Naive B cell (primary cell): ENCODE data around the gene CAMKK1. TPM values are rescaled to one million over a fixed set of nuclear protein-coding genes. Genes with fewer than 3 reads are reported as not detected.

Source experiments
- ATAC-seq, 2 donors: fragments of 150-1000 bp; cut with Tn5 transposase; 2 replicates each; pipeline ENCODE4 v1.10.0; 2021; ENCODE audit warnings: low read depth in 2 of 2, mild to moderate bottlenecking in 2 of 2, moderate library complexity in 2 of 2
- DNase-seq: peaks from one replicate; pipeline ENCODE4 v3.0.0; 2022
- H3K27ac Mint-ChIP-seq, 6 donors: one replicate each; pipeline ENCODE4 v1.8.0; 2020 to 2022; ENCODE audit warnings: mild to moderate bottlenecking in 6 of 6, mixed read lengths in 6 of 6, moderate library complexity in 5 of 6, inconsistent platforms in 2 of 6
- H3K27me3 Mint-ChIP-seq, 3 donors: one replicate each; pipeline ENCODE4 v1.8.0; 2021 to 2022; ENCODE audit warnings: mixed read lengths in 3 of 3, mild to moderate bottlenecking in 1 of 3
- H3K36me3 Mint-ChIP-seq, 2 donors: one replicate each; pipeline ENCODE4 v1.8.0; 2020 to 2022; ENCODE audit warnings: mixed read lengths in 2 of 2, inconsistent platforms in 1 of 2, mild to moderate bottlenecking in 1 of 2
- H3K4me1 Mint-ChIP-seq, 3 donors: one replicate each; pipeline ENCODE4 v1.8.0; 2020 to 2022; ENCODE audit warnings: mixed read lengths in 3 of 3, inconsistent platforms in 1 of 3, mild to moderate bottlenecking in 1 of 3, moderate library complexity in 1 of 3
- H3K4me3 Mint-ChIP-seq, 8 donors: one replicate each; pipeline ENCODE4 v1.8.0; 2020 to 2022; ENCODE audit warnings: mild to moderate bottlenecking in 8 of 8, mixed read lengths in 8 of 8, moderate library complexity in 8 of 8, inconsistent platforms in 2 of 8
- H3K9me3 Mint-ChIP-seq, 7 donors: one replicate each; pipeline ENCODE4 v1.8.0; 2020 to 2022; ENCODE audit warnings: mixed read lengths in 7 of 7, mild to moderate bottlenecking in 5 of 7, inconsistent platforms in 2 of 7, moderate library complexity in 1 of 7
- polyA plus RNA-seq, 6 donors: library from polyadenylated mRNA; unstranded; fragments of 300-500 nt; fragmentation: Illumina TruSeq; gene quantifications; one replicate each; pipeline ENCODE4 v1.2.3, GENCODE V29; 2021; ENCODE audit warnings: low read depth in 6 of 6

CAMKK1 gene
- polyA plus RNA-seq, 6 donors from 2014 or later, result 0.69 to 1.4 (median 1.1) TPM

- Mint-ChIP-seq H3K36me3 (peaks cover 0 to 5% of the 10 kb centered on the region in 2 donors), H3K4me3 (peak overlapping the region in 1 of 8 donors; percentile 32), H3K9me3 (no peaks in the 10 kb centered on the region), H3K27ac (peak overlapping the region in 3 of 6 donors; percentile 16 to 90 (median 76)), H3K4me1 (peaks cover 7 to 28% (median 24%) of the 10 kb centered on the region in 3 donors), H3K27me3 (no peaks in the 10 kb centered on the region)
- DNase-seq (no peak), ATAC-seq (no peak)
Observed at GRCh38 chr17:3903051-3903825, 10.4 kb upstream of the CAMKK1 start.

- no peaks in the 10 kb centered on the region for H3K9me3 Mint-ChIP-seq
- H3K36me3 Mint-ChIP-seq, result peaks cover 0 to 8% of the 10 kb centered on the region in 2 donors
- peaks cover 3 to 20% (median 12%) of the 10 kb centered on the region in 3 donors for H3K4me1 Mint-ChIP-seq
- H3K27me3 Mint-ChIP-seq, result no peaks in the 10 kb centered on the region
- peak overlapping the region in 3 of 6 donors; percentile 5 to 65 (median 26) for H3K27ac Mint-ChIP-seq
- H3K4me3 Mint-ChIP-seq, result no peak overlapping the region
- DNase-seq, result no peak
- ATAC-seq, result no peak
Observed at GRCh38 chr17:3900646-3901045, 7.8 kb upstream of the CAMKK1 start.

- H3K9me3 Mint-ChIP-seq, result no peaks in the 10 kb centered on the region
Observed at GRCh38 chr17:3897731-3898130, 4.9 kb upstream of the CAMKK1 start.

GRCh38 chr17:3896968-3897235 lies 4.0 kb upstream of the CAMKK1 start:
- H3K4me3 Mint-ChIP-seq, result no peak overlapping the region
- ATAC-seq, result no peak
- H3K27ac Mint-ChIP-seq, result peak overlapping the region in 1 of 6 donors; percentile 32
- no peaks in the 10 kb centered on the region for H3K9me3 Mint-ChIP-seq
- H3K4me1 Mint-ChIP-seq, result peaks cover 20 to 23% (median 22%) of the 10 kb centered on the region in 3 donors
- DNase-seq, result no peak
- no peaks in the 10 kb centered on the region for H3K27me3 Mint-ChIP-seq
- H3K36me3 Mint-ChIP-seq, result peaks cover 0 to 8% of the 10 kb centered on the region in 2 donors

More at GRCh38 chr17:3897731-3898130, 4.9 kb upstream of the CAMKK1 start:
- Mint-ChIP-seq H3K4me1 (peaks cover 17 to 20% (median 18%) of the 10 kb centered on the region in 3 donors), H3K27ac (peak overlapping the region in 1 of 6 donors; percentile 61), H3K36me3 (peaks cover 0 to 8% of the 10 kb centered on the region in 2 donors), H3K4me3 (no peak overlapping the region), H3K27me3 (no peaks in the 10 kb centered on the region)
- DNase-seq (no peak), ATAC-seq (no peak)

DNA sequence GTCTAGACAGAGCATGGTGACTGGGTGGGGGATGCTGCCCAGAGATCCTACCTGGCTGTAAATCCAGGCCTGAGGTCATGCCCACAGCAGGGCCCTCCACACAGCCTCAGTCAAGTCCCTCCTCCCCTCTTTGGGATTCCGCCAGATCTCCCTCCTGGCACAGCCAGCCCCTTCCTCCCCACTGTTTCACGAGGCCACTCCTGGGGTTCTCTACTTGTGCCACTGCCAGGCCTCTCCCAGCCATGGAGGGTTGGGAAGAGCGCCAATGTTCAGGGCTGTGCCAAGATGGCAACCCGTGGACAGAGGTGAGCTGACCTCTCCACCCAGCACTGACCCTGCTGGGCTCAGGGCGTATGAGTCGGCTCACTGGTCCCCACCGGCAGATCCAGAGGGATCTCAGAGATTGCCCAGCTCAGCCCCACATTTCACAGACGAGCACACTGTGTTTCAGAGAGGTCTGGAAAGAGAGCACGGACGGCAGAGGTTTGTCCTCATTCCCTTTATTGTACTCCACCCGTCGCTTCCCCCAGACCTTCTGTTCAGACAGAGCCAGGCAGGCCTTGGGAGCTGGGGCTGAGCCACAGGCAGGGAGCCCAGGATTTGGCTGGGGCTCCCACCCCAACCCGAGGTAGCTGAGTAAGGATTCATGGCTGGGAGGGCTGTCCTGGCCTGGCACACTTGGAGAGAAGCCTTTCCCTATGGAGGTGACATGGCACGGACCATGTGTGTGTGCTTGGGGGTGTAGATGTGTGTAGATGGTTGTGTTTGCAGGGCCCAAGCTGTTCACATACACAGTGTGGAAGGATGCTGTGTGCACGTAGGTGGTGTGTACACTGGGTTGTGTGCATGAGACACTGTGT lies 3.5 kb upstream of the CAMKK1 start:
- no peak for ATAC-seq
- Mint-ChIP-seq H3K4me1 (peaks cover 25 to 29% (median 28%) of the 10 kb centered on the region in 3 donors), H3K4me3 (peak overlapping the region in 1 of 8 donors; percentile 52), H3K9me3 (no peaks in the 10 kb centered on the region), H3K27me3 (no peaks in the 10 kb centered on the region), H3K27ac (peak overlapping the region in 2 of 6 donors; percentile 32 to 80), H3K36me3 (peaks cover 0 to 8% of the 10 kb centered on the region in 2 donors)
- DNase-seq, result no peak

- Mint-ChIP-seq H3K27ac (peak overlapping the region in 5 of 6 donors; percentile 14 to 81 (median 65)), H3K27me3 (no peaks in the 10 kb centered on the region), H3K9me3 (no peaks in the 10 kb centered on the region), H3K4me1 (peaks cover 34 to 38% (median 37%) of the 10 kb centered on the region in 3 donors), H3K36me3 (peaks cover 0 to 8% of the 10 kb centered on the region in 2 donors), H3K4me3 (peak overlapping the region in 3 of 8 donors; percentile 0 to 71 (median 60))
- DNase-seq, result no peak
- no peak for ATAC-seq
Observed at GRCh38 chr17:3895354-3895753, 2.5 kb upstream of the CAMKK1 start.

DNA sequence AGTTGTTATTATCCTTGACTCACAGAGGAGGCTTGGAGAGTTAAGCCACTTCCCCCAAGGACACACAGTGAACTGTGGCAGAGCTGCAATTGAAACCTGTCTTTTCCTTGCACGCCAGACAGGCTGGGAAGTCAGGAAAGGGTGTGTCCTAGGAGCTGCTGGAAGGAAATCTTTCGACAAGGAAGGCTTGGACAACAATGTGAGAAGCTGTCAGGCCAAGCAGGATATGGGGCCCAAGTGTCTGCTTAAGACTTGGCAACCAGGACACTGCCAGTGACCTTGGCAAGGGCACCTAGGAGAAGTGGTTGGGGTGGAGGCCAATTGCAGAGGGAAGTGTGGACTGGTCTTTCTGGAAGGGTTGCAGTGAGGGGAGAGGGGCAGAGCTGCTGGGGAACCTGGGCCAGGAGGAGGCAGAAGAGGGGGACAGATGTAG lies 2.1 kb upstream of the CAMKK1 start:
- H3K4me1 Mint-ChIP-seq, result peaks cover 38 to 41% (median 41%) of the 10 kb centered on the region in 3 donors
- H3K4me3 Mint-ChIP-seq, result peak overlapping the region in 5 of 8 donors; percentile 0 to 71 (median 59)
- H3K36me3 Mint-ChIP-seq, result peaks cover 0 to 8% of the 10 kb centered on the region in 2 donors
- ATAC-seq (no peak), DNase-seq (no peak)
- H3K27me3 Mint-ChIP-seq, result no peaks in the 10 kb centered on the region
- H3K27ac Mint-ChIP-seq, result peak overlapping the region in 5 of 6 donors; percentile 14 to 81 (median 65)
- no peaks in the 10 kb centered on the region for H3K9me3 Mint-ChIP-seq

DNA sequence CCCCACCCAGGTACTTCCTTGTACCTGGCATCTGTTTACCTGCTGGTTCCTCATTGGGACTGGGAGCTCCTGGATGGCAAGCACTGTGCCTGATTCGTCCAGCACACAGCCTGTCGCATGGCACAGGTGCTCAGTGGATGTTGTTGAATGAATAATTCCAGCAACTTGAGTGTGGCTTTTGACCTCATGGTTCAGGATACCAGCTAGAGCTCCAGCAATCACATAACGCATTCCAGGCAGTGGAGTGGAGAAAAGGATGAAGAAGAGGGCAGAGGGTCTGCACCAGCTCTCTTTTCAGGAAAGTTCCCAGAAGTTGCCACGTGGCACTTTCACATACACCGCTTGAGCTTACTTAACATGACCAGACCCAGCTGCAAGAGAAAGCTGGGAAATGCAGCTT lies 1.3 kb upstream of the CAMKK1 start:
- Mint-ChIP-seq H3K9me3 (no peaks in the 10 kb centered on the region), H3K4me3 (peak overlapping the region; percentile 83 to 90 (median 86)), H3K27me3 (no peaks in the 10 kb centered on the region), H3K4me1 (peaks cover 38 to 41% (median 41%) of the 10 kb centered on the region in 3 donors), H3K36me3 (peaks cover 0 to 8% of the 10 kb centered on the region in 2 donors), H3K27ac (peak overlapping the region in 2 of 6 donors; percentile 92 to 94)
- ATAC-seq, result no peak
- DNase-seq, result no peak

GRCh38 chr17:3893720-3894116 lies 865 bp upstream of the CAMKK1 start:
- DNase-seq, result no peak
- Mint-ChIP-seq H3K36me3 (peaks cover 0 to 8% of the 10 kb centered on the region in 2 donors), H3K4me1 (peaks cover 38 to 41% (median 41%) of the 10 kb centered on the region in 3 donors), H3K9me3 (no peaks in the 10 kb centered on the region), H3K27me3 (no peaks in the 10 kb centered on the region), H3K27ac (peak overlapping the region; percentile 86 to 94 (median 92)), H3K4me3 (peak overlapping the region; percentile 83 to 90 (median 86))
- ATAC-seq, result no peak

- Mint-ChIP-seq H3K27ac (peak overlapping the region; percentile 45 to 97 (median 94)), H3K27me3 (no peaks in the 10 kb centered on the region), H3K4me1 (peaks cover 45 to 47% (median 47%) of the 10 kb centered on the region in 3 donors), H3K9me3 (no peaks in the 10 kb centered on the region), H3K36me3 (no peaks in the 10 kb centered on the region), H3K4me3 (peak overlapping the region; percentile 64 to 93 (median 85))
- ATAC-seq (peak; percentile 65 to 67), DNase-seq (peak; percentile 88)
Observed at GRCh38 chr17:3892095-3892998, 506 bp downstream of the CAMKK1 start.

DNA sequence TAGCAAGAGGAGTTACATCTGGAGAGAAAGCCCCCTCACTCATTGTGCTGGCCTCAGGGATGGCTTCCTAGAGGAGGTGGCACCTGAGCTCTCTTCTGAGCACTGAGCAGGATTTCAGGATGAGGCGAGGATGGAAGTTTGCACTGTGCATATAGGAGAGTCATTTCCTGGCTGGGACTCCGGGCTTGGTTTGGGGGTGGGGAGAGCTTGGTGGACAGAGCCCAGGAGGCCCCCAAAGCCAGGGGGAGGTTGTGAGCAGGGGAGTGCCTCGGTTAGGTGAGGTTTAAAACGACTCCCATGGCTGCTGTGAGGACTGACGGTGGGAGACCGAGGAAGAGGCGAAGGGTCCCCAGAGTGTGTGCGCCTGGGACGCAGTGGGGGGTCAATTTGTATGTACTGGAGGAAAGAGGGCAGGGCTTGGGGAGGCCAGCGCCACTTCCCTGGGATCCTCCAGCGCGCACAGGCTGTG lies 1.2 kb downstream of the CAMKK1 start:
- DNase-seq, result no peak
- no peak for ATAC-seq
- H3K4me3 Mint-ChIP-seq, result peak overlapping the region; percentile 64 to 93 (median 84)
- no peaks in the 10 kb centered on the region for H3K27me3 Mint-ChIP-seq
- no peaks in the 10 kb centered on the region for H3K36me3 Mint-ChIP-seq
- H3K27ac Mint-ChIP-seq, result peak overlapping the region; percentile 45 to 97 (median 94)
- H3K4me1 Mint-ChIP-seq, result peaks cover 52 to 54% (median 53%) of the 10 kb centered on the region in 3 donors
- no peaks in the 10 kb centered on the region for H3K9me3 Mint-ChIP-seq

- peak overlapping the region in 5 of 6 donors; percentile 45 to 97 (median 78) for H3K27ac Mint-ChIP-seq
- peaks cover 58 to 60% (median 60%) of the 10 kb centered on the region in 3 donors for H3K4me1 Mint-ChIP-seq
- no peak for DNase-seq
- no peaks in the 10 kb centered on the region for H3K9me3 Mint-ChIP-seq
- no peak for ATAC-seq
- no peaks in the 10 kb centered on the region for H3K36me3 Mint-ChIP-seq
- H3K27me3 Mint-ChIP-seq, result no peaks in the 10 kb centered on the region
- peak overlapping the region in 6 of 8 donors; percentile 37 to 92 (median 82) for H3K4me3 Mint-ChIP-seq
Observed at GRCh38 chr17:3890878-3891219, 2.0 kb downstream of the CAMKK1 start.
